GM12878 (cell line): ENCODE results near the gene PRDM16. TPM values are rescaled to one million over a fixed set of nuclear protein-coding genes. Genes with fewer than 3 reads are reported as not detected.

Experiments used
- ATAC-seq: fragments of 200-7000 bp; cut with Tn5 transposase; 3 replicates; pipeline ENCODE4 v1.9.1; 2020; ENCODE audit warnings: mild to moderate bottlenecking, moderate library complexity
- BruUV-seq: library from RNA; stranded (reverse); fragments of 400-500 nt; replicated peaks from 2 replicates; lab custom pipeline; 2021; lab: Mats Ljungman, UMichigan
- CTCF ChIA-PET: fragments of 300-600 bp; sonication (Branson Sonifier 250); formaldehyde crosslinking; extraction: SDS; loops from one replicate; lab custom pipeline; 2021; ENCODE audit warnings: inconsistent platforms; lab: Yijun Ruan, JAX
- POLR2A ChIA-PET: fragments of 350-600 bp; formaldehyde crosslinking; extraction: SDS; loops from one replicate; lab custom pipeline; 2021; ENCODE audit warnings: inconsistent platforms; lab: Charles Lee
- RAD21 ChIA-PET: fragments of 300-600 bp; sonication (Branson Sonifier 250); formaldehyde crosslinking; loops from one replicate; lab custom pipeline; 2023; ENCODE audit warnings: antibody characterized with exemption; ENCODE audit not compliant: unreplicated experiment; lab: Charles Lee
- SMC1A ChIA-PET: fragments of 300-600 bp; sonication (Branson Sonifier 250); formaldehyde crosslinking; loops from one replicate; lab custom pipeline; 2023; ENCODE audit not compliant: unreplicated experiment, uncharacterized antibody; lab: Charles Lee
- DNase-seq: peaks from one replicate; pipeline ENCODE4 v3.0.0-alpha.2; 2011; ENCODE audit warnings: low read depth, low spot score
- FAIRE-seq: peaks from 3 replicates; lab custom pipeline; 2011; peaks lifted over from hg19 to GRCh38; lab: Jason Lieb, UNC
- H2AFZ ChIP-seq: 2 replicates; pipeline ENCODE4 v1.6.0; 2011; ENCODE audit warnings: low read depth, low read length, control low read depth; ENCODE audit not compliant: control insufficient read depth
- H3K27ac ChIP-seq: 2 replicates; pipeline ENCODE4 v1.5.1; 2011; ENCODE audit warnings: control low read depth; ENCODE audit not compliant: control insufficient read depth, insufficient read depth
- H3K27me3 ChIP-seq, 2 experiments: replicated peaks in 1 of 2; 2 replicates each; pipeline versions ENCODE4 v1.6.0 to v1.6.1; 2011; ENCODE audit warnings: low read length in 1 of 2; ENCODE audit not compliant: control insufficient read depth in 2 of 2, insufficient read depth in 2 of 2
- H3K36me3 ChIP-seq, 2 experiments: 2 replicates each; pipeline ENCODE4 v1.5.1; 2011; ENCODE audit warnings: low read length in 1 of 2; ENCODE audit not compliant: control insufficient read depth in 2 of 2, insufficient read depth in 2 of 2
- H3K4me1 ChIP-seq: 2 replicates; pipeline ENCODE4 v1.6.1; 2011; ENCODE audit warnings: mild to moderate bottlenecking, low read length, moderate library complexity, mixed read lengths; ENCODE audit not compliant: control insufficient read depth, insufficient read depth
- H3K4me2 ChIP-seq: 2 replicates; pipeline ENCODE4 v1.6.0; 2011; ENCODE audit warnings: control low read depth; ENCODE audit not compliant: control insufficient read depth, insufficient read depth
- H3K4me3 ChIP-seq: fragments of 200-600 bp; sonication (generic); 2 replicates; pipeline ENCODE4 v1.5.1; 2016
- H3K79me2 ChIP-seq: 2 replicates; pipeline ENCODE4 v1.6.0; 2011; ENCODE audit warnings: low read length; ENCODE audit not compliant: control insufficient read depth, insufficient read depth
- H3K9ac ChIP-seq: 2 replicates; pipeline ENCODE4 v1.8.0; 2011; ENCODE audit warnings: low read length, control low read depth, mixed read lengths; ENCODE audit not compliant: control insufficient read depth, insufficient read depth
- H3K9me3 ChIP-seq: replicated peaks from 3 replicates; pipeline ENCODE4 v1.5.1; 2011; ENCODE audit warnings: mild to moderate bottlenecking, low read length; ENCODE audit not compliant: control insufficient read depth, insufficient read depth
- H4K20me1 ChIP-seq: 2 replicates; pipeline ENCODE4 v1.6.0; 2011; ENCODE audit not compliant: control insufficient read depth, insufficient read depth
- BCL3 ChIP-seq: IDR thresholded peaks from 2 replicates; pipeline ENCODE4 v1.6.1; 2011; ENCODE audit warnings: borderline replicate concordance, low read depth, mild to moderate bottlenecking, moderate library complexity, low read length; ENCODE audit not compliant: insufficient read depth, poor library complexity, severe bottlenecking
- EP300 ChIP-seq, 2 experiments: fragments of 150-350 bp in 1 of 2; IDR thresholded peaks; 2 replicates each; pipeline ENCODE4 v1.6.1; 2011 to 2012; ENCODE audit warnings: low read depth in 2 of 2, low read length in 2 of 2, borderline replicate concordance in 1 of 2, improper control_type of control experiment in 1 of 2, inconsistent platforms in 1 of 2; ENCODE audit not compliant: control insufficient read depth in 1 of 2
- KLF5 ChIP-seq: fragments of 450-650 bp; IDR thresholded peaks from 2 replicates; pipeline ENCODE4 v1.6.1; 2014; ENCODE audit warnings: mild to moderate bottlenecking; ENCODE audit not compliant: partially characterized antibody
- MLLT1 ChIP-seq: fragments of 450-650 bp; IDR thresholded peaks from 2 replicates; pipeline ENCODE4 v1.6.1; 2016; ENCODE audit warnings: mild to moderate bottlenecking
- NKRF ChIP-seq: fragments of 450-650 bp; conservative IDR thresholded peaks from 2 replicates; pipeline ENCODE4 v1.6.1; 2017; ENCODE audit warnings: mild to moderate bottlenecking, moderate library complexity
- NRF1 ChIP-seq: conservative IDR thresholded peaks from 2 replicates; pipeline ENCODE4 v1.6.1; 2011; ENCODE audit warnings: mild to moderate bottlenecking, low read depth, low read length, improper control_type of control experiment
- PML ChIP-seq: IDR thresholded peaks from 2 replicates; pipeline ENCODE4 v1.6.1; 2012; ENCODE audit warnings: low read length, inconsistent platforms
- RUNX3 ChIP-seq: IDR thresholded peaks from 2 replicates; pipeline ENCODE4 v1.6.1; 2012; ENCODE audit warnings: low read length, inconsistent platforms
- SIX5 ChIP-seq: IDR thresholded peaks from 2 replicates; pipeline ENCODE4 v1.6.1; 2011; ENCODE audit warnings: mild to moderate bottlenecking, low read depth, low read length, moderate library complexity; ENCODE audit not compliant: severe bottlenecking
- SUZ12 ChIP-seq: fragments of 200-600 bp; sonication (generic); IDR thresholded peaks from one replicate; pipeline ENCODE4 v1.6.1; 2018; ENCODE audit warnings: antibody characterized with exemption, mild to moderate bottlenecking; ENCODE audit not compliant: unreplicated experiment
- ZNF687 ChIP-seq: fragments of 450-650 bp; IDR thresholded peaks from 2 replicates; pipeline ENCODE4 v1.6.1; 2017; ENCODE audit warnings: mild to moderate bottlenecking, moderate library complexity
- WGBS: methylation state at CpG from one replicate; pipeline ENCODE4 v1.1.6; 2016; ENCODE audit warnings: low lambda C conversion rate; ENCODE audit not compliant: insufficient replicate concordance, insufficient coverage; ENCODE audit errors: missing lambda C conversion rate; 5-methylcytosine and 5-hydroxymethylcytosine counted together
- in situ Hi-C: fragments of 300-500 bp; cut with MboI; formaldehyde crosslinking; loops from 9 replicates; pipeline ENCODE4 v1.14.3; 2018; ENCODE audit warnings: mixed read lengths
- intact Hi-C: fragments of 100-400 bp; cut with micrococcal nuclease; formaldehyde crosslinking; loops from one replicate; pipeline ENCODE4 v1.14.2; 2022; ENCODE audit not compliant: unreplicated experiment
- polyA plus RNA-seq, 11 experiments: library from polyadenylated mRNA; depleted of rRNA in 4 of 11; unstranded in 6 of 11; stranded (reverse) in 5 of 11; fragments of >200 nt; fragmentation: Nextera tagmentation in 4 of 11; fragmentation: Illumina TruSeq in 1 of 11; extraction: Ambion mirVana in 4 of 11; extraction: Trizol in 1 of 11; gene quantifications; 1 replicate in 1 of 11; 2 replicates in 10 of 11; pipeline versions ENCODE4 v1.2.1 to v1.2.3, GENCODE V29; 2011 to 2016; ENCODE audit warnings: inconsistent platforms in 2 of 11, missing spikeins in 2 of 11, low read depth in 1 of 11
- total RNA-seq, 4 experiments: library from RNA; depleted of rRNA in 3 of 4; stranded (reverse); fragments of >200 nt in 3 of 4; fragmentation: Illumina TruSeq in 1 of 4; extraction: Trizol in 1 of 4; gene quantifications; 2 replicates each; pipeline versions ENCODE4 v1.2.1 to v1.2.3, GENCODE V29; 2013 to 2021

The PRDM16 gene
- total and polyA plus RNA-seq, 10 of the 15 experiments (the other 5 are each of a cell fraction or from before 2014, with no cell fraction given) = 0.03 TPM; not detected in 9

- TF ChIP-seq NKRF (no peak), MLLT1 (no peak), NRF1 (no peak)
These were observed 15.2 kb downstream of the PRDM16 start (continued) for GRCh38 chr1:3084154-3084553.

- ChIA-PET RAD21 (no interaction called here), POLR2A (no interaction called here), CTCF (no interaction called here), SMC1A (no interaction called here)
- no peak overlapping the region for H3K4me3 ChIP-seq
- in situ Hi-C loops (no loop called here), intact Hi-C loops (no loop called here)
- no peaks in the 10 kb centered on the region for H3K9me3 ChIP-seq
- WGBS = 42% methylated on average over 12 of the region's 12 CpGs
- DNase-seq (no peak), FAIRE-seq (no peak), ATAC-seq (no peak)
- no peak overlapping the region for H2AFZ ChIP-seq
- H3K4me1 ChIP-seq = no peaks in the 10 kb centered on the region
- no peak overlapping the region for H3K9ac ChIP-seq
- H3K27ac ChIP-seq = no peak overlapping the region
- no peaks in the 10 kb centered on the region for H3K79me2 ChIP-seq
- H3K27me3 ChIP-seq = no peaks in the 10 kb centered on the region; a peak in 1 of 4 replicates
- no peak overlapping the region for H3K4me2 ChIP-seq
- no peaks in the 10 kb centered on the region for H4K20me1 ChIP-seq
- no peaks in the 10 kb centered on the region for H3K36me3 ChIP-seq
- BruUV-seq = no TSS peak
- no peak for TF ChIP-seq KLF5
- TF ChIP-seq ZNF687 = no peak
- no peak for TF ChIP-seq RUNX3
- TF ChIP-seq EP300 (IDR thresholded peaks at IDR 0.05; ENCODE audit: borderline replicate concordance in 1 of 2, control insufficient read depth in 1 of 2, low read depth in 2 of 2, low read length in 2 of 2) = no peak
- no peak for TF ChIP-seq BCL3
- no peak for TF ChIP-seq PML
- no peak for TF ChIP-seq SUZ12
- TF ChIP-seq SIX5 = no peak
- no peak for TF ChIP-seq MLLT1
These were observed 15.7 kb downstream of the PRDM16 start for GRCh38 chr1:3084726-3085125.
